Germinal center (tissue), 1 donor: ENCODE data around the gene MAN1A1.

Source experiments
- DNase-seq: peaks from one replicate; pipeline ENCODE4 v3.0.0; 2012; ENCODE audit warnings: mixed read lengths, low spot score

MAN1A1 gene

GRCh38 chr6:119195848-119196247, 153.7 kb downstream of the MAN1A1 start:
- no peak for DNase-seq

GRCh38 chr6:119195204-119195603, 154.4 kb downstream of the MAN1A1 start:
- DNase-seq: no peak

- DNase-seq: no peak
Measured at GRCh38 chr6:119193707-119194106, 155.9 kb downstream of the MAN1A1 start.

- no peak for DNase-seq
Measured at GRCh38 chr6:119192200-119192599, 157.4 kb downstream of the MAN1A1 start.

GRCh38 chr6:119190176-119190575, 159.4 kb downstream of the MAN1A1 start:
- DNase-seq: no peak

GRCh38 chr6:119189498-119189897, 160.1 kb downstream of the MAN1A1 start:
- DNase-seq: no peak

- no peak for DNase-seq
Measured at GRCh38 chr6:119187596-119187995, 162.0 kb downstream of the MAN1A1 start.

GRCh38 chr6:119186490-119186889, 163.1 kb downstream of the MAN1A1 start:
- DNase-seq: no peak

- no peak for DNase-seq
Measured at GRCh38 chr6:119184008-119184648, 165.4 kb downstream of the MAN1A1 start.

GRCh38 chr6:119183457-119183856, 166.1 kb downstream of the MAN1A1 start:
- no peak for DNase-seq

- no peak for DNase-seq
Measured at GRCh38 chr6:119182875-119183274, 166.7 kb downstream of the MAN1A1 start.

- DNase-seq: no peak
Measured at GRCh38 chr6:119182216-119182803, 167.3 kb downstream of the MAN1A1 start.

GRCh38 chr6:119181046-119181445, 168.5 kb downstream of the MAN1A1 start:
- no peak for DNase-seq

GRCh38 chr6:119179842-119180241, 169.7 kb downstream of the MAN1A1 start:
- DNase-seq: no peak

GRCh38 chr6:119179062-119179461, 170.5 kb downstream of the MAN1A1 start:
- DNase-seq: no peak

- DNase-seq: no peak
Measured at GRCh38 chr6:119176445-119176844, 173.1 kb downstream of the MAN1A1 start.

GRCh38 chr6:119174879-119175817, 174.4 kb downstream of the MAN1A1 start:
- DNase-seq: no peak

- no peak for DNase-seq
Measured at GRCh38 chr6:119174085-119174445, 175.5 kb downstream of the MAN1A1 start.

- DNase-seq: no peak
Measured at GRCh38 chr6:119173249-119174084, 176.1 kb downstream of the MAN1A1 start.

GRCh38 chr6:119172824-119173223, 176.7 kb downstream of the MAN1A1 start:
- DNase-seq: no peak

- DNase-seq: no peak
Measured at GRCh38 chr6:119171864-119172588, 177.5 kb downstream of the MAN1A1 start.
